ENCODE measurements around the gene ADK. TPM values are rescaled to one million over a fixed set of nuclear protein-coding genes. Genes with fewer than 3 reads are reported as not detected.

ADK gene
- total and polyA plus RNA-seq, 11 donors, result 20.8 to 55.5 (median 39.8) TPM

- WGBS, 4 donors, result 51 to 76% (median 70%) methylated on average over 4 of the region's 4 CpGs
- intact Hi-C loops (cut with DNase I), result no loop called here
- Histone ChIP-seq H3K4me3 (no peak overlapping the region), H3K27ac (no peak overlapping the region), H3K4me1 (no peaks in the 10 kb centered on the region), H3K27me3 (no peaks in the 10 kb centered on the region), H3K36me3 (no peaks in the 10 kb centered on the region), H3K9me3 (peaks cover 0 to 4% (median 0%) of the 10 kb centered on the region in 12 donors)
- no peak for ATAC-seq
- no peak for TF ChIP-seq CTCF (IDR thresholded peaks at IDR 0.05)
- TF ChIP-seq POLR2A (IDR thresholded peaks at IDR 0.05), result no peak
- no peak for DNase-seq
Observed at GRCh38 chr10:74730246-74730645, 579.2 kb downstream of the ADK start.

- no peaks in the 10 kb centered on the region for H3K27me3 ChIP-seq
- no peaks in the 10 kb centered on the region for H3K36me3 ChIP-seq
- ATAC-seq (no peak), DNase-seq (no peak)
- intact Hi-C loops (cut with DNase I), result no loop called here
- no peak for TF ChIP-seq POLR2A (IDR thresholded peaks at IDR 0.05)
- no peak for TF ChIP-seq CTCF (IDR thresholded peaks at IDR 0.05)
- 96 to 100% (median 96%) methylated on average over 1 of the region's 1 CpG for WGBS, 4 donors
- no peak overlapping the region for H3K27ac ChIP-seq
- peaks cover 0 to 4% (median 0%) of the 10 kb centered on the region in 12 donors for H3K9me3 ChIP-seq
- no peak overlapping the region for H3K4me3 ChIP-seq
- H3K4me1 ChIP-seq, result peaks cover 0 to 3% (median 0%) of the 10 kb centered on the region in 12 donors
Observed at GRCh38 chr10:74733612-74734011, 582.6 kb downstream of the ADK start.

GRCh38 chr10:74736029-74736428 is 585.0 kb downstream of the ADK start:
- DNase-seq (no peak), ATAC-seq (no peak)
- Histone ChIP-seq H3K4me3 (no peak overlapping the region), H3K27me3 (no peaks in the 10 kb centered on the region), H3K27ac (no peak overlapping the region), H3K36me3 (no peaks in the 10 kb centered on the region), H3K4me1 (peaks cover 0 to 10% (median 0%) of the 10 kb centered on the region in 12 donors), H3K9me3 (peaks cover 0 to 4% (median 0%) of the 10 kb centered on the region in 12 donors)
- intact Hi-C loops (cut with DNase I), result no loop called here
- TF ChIP-seq POLR2A (IDR thresholded peaks at IDR 0.05) (no peak), CTCF (IDR thresholded peaks at IDR 0.05) (no peak)
- 78 to 97% (median 83%) methylated on average over 2 of the region's 2 CpGs for WGBS, 4 donors

- TF ChIP-seq CTCF (IDR thresholded peaks at IDR 0.05), result no peak
- no peak for TF ChIP-seq POLR2A (IDR thresholded peaks at IDR 0.05)
- intact Hi-C loops (cut with DNase I), result loop anchor here in 1 of 10 donors (2.0 kb wide), 1 partner anchor 361 kb away; a partner anchor contains a TSS
Observed at GRCh38 chr10:74738052-74738451, 587.0 kb downstream of the ADK start.

More at GRCh38 chr10:74738052-74738451, 587.0 kb downstream of the ADK start:
- Histone ChIP-seq H3K27me3 (no peaks in the 10 kb centered on the region), H3K27ac (no peak overlapping the region), H3K4me3 (no peak overlapping the region), H3K9me3 (peaks cover 0 to 4% (median 0%) of the 10 kb centered on the region in 12 donors), H3K36me3 (no peaks in the 10 kb centered on the region), H3K4me1 (peaks cover 0 to 10% (median 0%) of the 10 kb centered on the region in 12 donors)
- WGBS, 4 donors, result 57 to 80% (median 69%) methylated on average over 1 of the region's 1 CpG
- ATAC-seq (no peak), DNase-seq (no peak)

Measured in heart left ventricle (tissue), 16 donors.